Panc1 (cell line): ENCODE measurements around the gene LRMDA. TPM values are rescaled to one million over a fixed set of nuclear protein-coding genes. Genes with fewer than 3 reads are reported as not detected.

Experiments used
- ATAC-seq: fragments of 200-7000 bp; cut with Tn5 transposase; 2 replicates; pipeline ENCODE4 v1.9.1; 2020; ENCODE audit warnings: mild to moderate bottlenecking, moderate library complexity
- BruUV-seq: library from RNA; stranded (reverse); fragments of 400-500 nt; replicated peaks from 2 replicates; lab custom pipeline; 2021; lab: Mats Ljungman, UMichigan
- CTCF ChIA-PET: fragments of 300-600 bp; sonication (Branson Sonifier 250); formaldehyde crosslinking; loops from one replicate; lab custom pipeline; 2022; ENCODE audit warnings: antibody characterized with exemption; lab: Charles Lee
- POLR2A ChIA-PET: fragments of 300-600 bp; sonication (Branson Sonifier 250); formaldehyde crosslinking; loops from one replicate; lab custom pipeline; 2022; ENCODE audit warnings: antibody characterized with exemption; lab: Charles Lee
- DNase-seq: peaks from one replicate; pipeline ENCODE4 v3.0.0-alpha.2; 2010; ENCODE audit warnings: low read depth, low spot score
- H3K27ac ChIP-seq: 2 replicates; pipeline ENCODE4 v1.5.1; 2011; ENCODE audit warnings: mild to moderate bottlenecking, low read length, inconsistent platforms
- H3K27me3 ChIP-seq: fragments of 200-500 bp; sonication (Bioruptor generic); 2 replicates; pipeline ENCODE4 v1.6.0; 2014; ENCODE audit warnings: low read length, inconsistent platforms; ENCODE audit not compliant: control insufficient read depth, insufficient read depth
- H3K36me3 ChIP-seq: fragments of 200-500 bp; sonication (Bioruptor generic); 2 replicates; pipeline ENCODE4 v1.5.1; 2014; ENCODE audit warnings: inconsistent platforms, mild to moderate bottlenecking, low read length, moderate library complexity; ENCODE audit not compliant: control insufficient read depth, insufficient read depth
- H3K4me1 ChIP-seq: 2 replicates; pipeline ENCODE4 v1.5.1; 2011; ENCODE audit warnings: inconsistent platforms, mild to moderate bottlenecking, low read length, moderate library complexity; ENCODE audit not compliant: control insufficient read depth, insufficient read depth
- H3K4me3 ChIP-seq, 2 experiments: 2 replicates each; pipeline ENCODE4 v1.5.1; 2011 to 2012; ENCODE audit warnings: low read depth in 2 of 2, low read length in 2 of 2, mild to moderate bottlenecking in 2 of 2, inconsistent platforms in 1 of 2, moderate library complexity in 1 of 2
- H3K9me3 ChIP-seq: fragments of 200-500 bp; sonication (Bioruptor generic); 2 replicates; pipeline ENCODE4 v1.5.1; 2014; ENCODE audit warnings: low read depth, mild to moderate bottlenecking, inconsistent platforms, low read length, moderate library complexity; ENCODE audit not compliant: control insufficient read depth, insufficient read depth
- CTCF ChIP-seq: fragments of 450-650 bp; IDR thresholded peaks from 2 replicates; pipeline ENCODE4 v1.5.1; 2017; ENCODE audit warnings: mild to moderate bottlenecking
- POLR2AphosphoS5 ChIP-seq: IDR thresholded peaks from 2 replicates; pipeline ENCODE4 v1.6.1; 2012; ENCODE audit warnings: mild to moderate bottlenecking, low read depth, low read length, moderate library complexity
- REST ChIP-seq, 2 experiments: IDR thresholded peaks; 2 replicates each; pipeline ENCODE4 v1.6.1; 2011 to 2012; ENCODE audit warnings: low read depth in 2 of 2, control low read depth in 1 of 2, low read length in 1 of 2, mild to moderate bottlenecking in 1 of 2, moderate library complexity in 1 of 2; ENCODE audit not compliant: insufficient read depth in 1 of 2
- SIN3A ChIP-seq: IDR thresholded peaks from 2 replicates; pipeline ENCODE4 v1.6.1; 2012; ENCODE audit warnings: low read depth, mild to moderate bottlenecking, low read length, moderate library complexity, borderline replicate concordance; ENCODE audit not compliant: insufficient read depth
- TCF7L2 ChIP-seq: IDR thresholded peaks from 2 replicates; pipeline ENCODE4 v1.6.1; 2011; ENCODE audit warnings: mild to moderate bottlenecking, low read depth, low read length, inconsistent platforms
- in situ Hi-C: cut with HindIII; loops from 2 replicates; pipeline ENCODE4 v1.10.0; 2016; ENCODE audit warnings: low sequenced_read_pairs, low pct_unique_long_range_greater_than_20kb
- intact Hi-C: fragments of 100-400 bp; cut with micrococcal nuclease; formaldehyde crosslinking; loops from one replicate; pipeline ENCODE4 v1.10.0; 2022; ENCODE audit not compliant: unreplicated experiment
- total RNA-seq: library from RNA; stranded (reverse); gene quantifications from one replicate; pipeline ENCODE4 v1.2.1, GENCODE V29; 2021; ENCODE audit not compliant: unreplicated experiment

The LRMDA gene
- total RNA-seq, 1 experiment from 2014 or later: 1.2 TPM

- in situ Hi-C loops: no loop called here
- Histone ChIP-seq H3K27me3 (no peaks in the 10 kb centered on the region; the same call in 1 of the 2 replicates), H3K4me3 (no peak overlapping the region), H3K9me3 (no peaks in the 10 kb centered on the region), H3K4me1 (no peaks in the 10 kb centered on the region), H3K27ac (no peak overlapping the region), H3K36me3 (no peaks in the 10 kb centered on the region)
- DNase-seq (no peak), ATAC-seq (no peak)
- no peak for TF ChIP-seq CTCF
- no peak for TF ChIP-seq SIN3A
- TF ChIP-seq TCF7L2: no peak
- no peak for TF ChIP-seq REST (IDR thresholded peaks at IDR 0.05; ENCODE audit: insufficient read depth in 1 of 2, low read depth in 2 of 2, low read length in 1 of 2)
- TF ChIP-seq POLR2AphosphoS5: no peak
- ChIA-PET POLR2A (no interaction called here), CTCF (no interaction called here)
- intact Hi-C loops: no loop called here
- BruUV-seq: no TSS peak
Observed at GRCh38 chr10:75860009-75860408, 428.6 kb downstream of the LRMDA start.

- H3K36me3 ChIP-seq: no peaks in the 10 kb centered on the region
- H3K27ac ChIP-seq: no peak overlapping the region
- DNase-seq (no peak), ATAC-seq (no peak)
- H3K9me3 ChIP-seq: no peaks in the 10 kb centered on the region
- intact Hi-C loops: no loop called here
- H3K4me1 ChIP-seq: no peaks in the 10 kb centered on the region
- no TSS peak for BruUV-seq
- ChIA-PET CTCF (no interaction called here), POLR2A (no interaction called here)
- TF ChIP-seq REST (IDR thresholded peaks at IDR 0.05; ENCODE audit: insufficient read depth in 1 of 2, low read depth in 2 of 2, low read length in 1 of 2): no peak
- H3K4me3 ChIP-seq: no peak overlapping the region
- H3K27me3 ChIP-seq: no peaks in the 10 kb centered on the region; the same call in 1 of the 2 replicates
- in situ Hi-C loops: no loop called here
Observed at GRCh38 chr10:75861582-75861981, 430.2 kb downstream of the LRMDA start.
